HG03354 (cell line): ENCODE results near the gene SMOC2.

Experiments used
- ATAC-seq: cut with Tn5 transposase; IDR thresholded peaks from one replicate; pipeline ENCODE4 v1.9.1; 2021; ENCODE audit warnings: mild to moderate bottlenecking; ENCODE audit not compliant: unreplicated experiment, poor library complexity, severe bottlenecking

The SMOC2 gene

DNA sequence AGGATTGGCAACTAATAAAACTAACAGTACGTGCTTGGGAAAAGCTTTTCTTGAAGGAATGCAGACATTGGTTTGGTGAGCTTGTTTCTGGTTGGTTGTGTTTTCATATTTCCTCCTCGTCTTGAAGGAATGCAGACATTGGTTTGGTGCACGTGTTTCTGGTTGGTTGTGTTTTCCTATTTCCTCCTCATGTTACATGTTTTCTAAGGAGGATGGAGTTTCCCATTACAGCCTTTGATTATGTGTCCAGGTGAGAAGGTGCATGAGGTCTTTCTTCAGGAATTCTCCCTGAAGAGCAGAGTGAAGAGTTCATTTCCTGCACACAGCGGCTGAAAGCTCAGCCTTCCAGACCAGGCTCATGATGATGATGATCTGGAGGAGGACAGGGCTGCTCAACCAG, 190.6 kb downstream of the SMOC2 start:
- ATAC-seq: no peak

DNA sequence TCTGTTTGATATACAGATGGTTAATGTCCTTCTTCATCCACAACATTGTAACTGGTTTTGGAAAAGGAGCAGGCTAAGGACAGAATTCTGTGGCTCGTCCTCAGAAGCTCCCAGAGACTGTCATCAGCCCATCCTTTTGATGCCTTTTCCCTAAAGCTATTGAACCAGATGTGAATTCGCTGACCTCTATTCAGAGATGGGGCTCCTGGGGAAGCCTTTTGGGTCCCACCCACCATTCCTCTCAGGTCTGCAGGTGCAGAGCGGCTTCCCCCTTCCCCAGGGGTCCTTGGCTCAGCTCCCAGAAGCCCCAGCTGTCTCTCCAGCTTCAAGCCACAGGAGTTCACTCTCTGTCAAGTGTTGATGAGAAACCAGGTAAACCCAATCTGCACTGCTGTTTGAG, 191.7 kb downstream of the SMOC2 start:
- no peak for ATAC-seq

DNA sequence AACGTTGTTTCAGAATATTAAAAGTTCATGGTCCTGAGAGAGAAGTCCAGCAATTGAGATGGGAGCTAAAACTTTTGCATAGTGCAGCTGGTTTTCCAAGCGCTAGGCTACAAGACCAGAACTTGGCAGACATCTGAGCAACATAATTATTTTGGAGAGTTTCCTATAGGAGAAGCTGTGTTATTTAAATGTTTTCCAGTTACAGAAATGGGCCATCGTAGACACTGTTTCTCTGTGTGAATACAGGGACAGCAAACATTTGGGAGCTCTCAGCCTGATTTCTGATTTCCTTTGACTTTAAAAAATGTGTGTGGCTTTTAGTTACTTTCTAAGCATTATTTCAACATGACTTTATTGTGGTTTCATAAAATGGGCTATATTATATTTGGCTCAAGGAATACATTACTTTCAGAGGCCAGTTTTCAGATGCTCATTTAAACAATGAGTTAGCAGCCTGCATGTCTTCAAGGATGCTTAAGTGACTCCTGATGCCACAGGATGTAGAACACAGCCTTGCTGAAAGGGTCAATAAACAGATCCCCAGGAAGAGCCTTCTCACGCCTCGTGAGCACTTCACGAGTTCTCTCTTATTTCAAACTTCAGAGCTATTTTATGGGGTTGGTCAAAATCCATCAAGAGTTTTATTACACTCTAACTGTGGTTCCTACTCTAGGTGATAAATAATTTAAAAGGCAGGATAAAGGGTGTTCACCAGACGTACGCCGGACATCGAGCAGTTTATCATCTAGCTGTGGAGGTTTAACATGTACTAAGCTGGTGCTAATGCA, 193.8 kb downstream of the SMOC2 start:
- no peak for ATAC-seq

DNA sequence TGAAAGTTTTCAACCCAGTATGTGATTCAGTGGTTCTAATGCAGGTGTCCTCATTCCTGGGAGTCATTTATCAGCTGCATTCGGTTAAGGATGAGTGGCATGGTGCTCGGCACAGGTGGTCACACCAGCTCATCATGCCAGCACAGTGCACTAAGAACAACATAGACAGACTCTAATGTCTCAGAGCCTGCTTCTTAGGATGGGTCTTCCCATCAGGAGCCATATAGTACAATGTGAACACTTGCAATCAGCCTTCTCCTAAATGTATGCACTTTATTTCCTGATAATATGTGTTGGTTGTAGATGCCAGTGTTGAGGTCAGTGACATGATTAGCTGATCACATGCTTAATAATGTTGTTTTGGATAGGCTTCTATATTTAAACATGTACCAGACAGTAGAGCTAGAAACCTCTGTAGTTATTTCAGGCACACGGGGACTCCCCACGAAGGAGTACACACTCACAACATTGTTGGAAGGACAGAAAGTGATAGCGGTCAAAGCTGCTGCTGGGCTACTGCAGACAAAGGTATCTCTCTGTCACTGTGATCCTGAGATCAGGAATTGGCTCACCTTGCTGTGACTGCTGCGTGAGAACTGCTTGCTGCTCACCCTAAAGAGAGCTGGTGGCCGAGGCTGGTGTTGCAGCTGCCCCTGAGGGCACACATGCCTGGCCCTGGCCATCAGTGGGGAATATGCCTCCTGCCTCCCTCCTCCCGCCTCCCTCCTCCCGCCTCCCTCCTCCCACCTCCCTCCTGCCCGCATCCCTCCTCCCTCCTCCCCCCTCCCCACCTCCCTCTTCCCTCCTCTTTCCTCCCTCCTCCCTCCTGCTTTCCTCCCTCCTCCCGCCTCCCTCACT, 195.4 kb downstream of the SMOC2 start:
- ATAC-seq: no peak

DNA sequence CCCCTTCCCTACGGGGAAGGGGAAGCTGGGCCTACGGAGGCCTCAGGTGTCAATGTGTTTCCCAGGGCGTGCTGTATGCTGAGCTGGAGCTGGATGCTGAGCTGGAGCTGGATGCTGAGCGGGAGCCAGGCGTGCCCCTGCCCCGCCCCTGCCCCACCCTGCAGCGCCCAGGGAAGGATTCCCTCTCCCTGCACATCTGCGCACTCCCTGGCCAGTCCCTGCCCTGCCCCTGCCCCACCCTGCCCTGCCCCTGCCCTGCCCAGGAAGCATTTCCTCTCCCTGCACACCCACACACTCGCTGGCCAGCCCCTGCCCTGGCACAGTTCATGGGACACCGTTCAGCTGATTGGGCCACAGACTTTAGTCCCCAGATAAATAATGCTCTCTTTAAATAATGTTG, 196.8 kb downstream of the SMOC2 start:
- no peak for ATAC-seq

DNA sequence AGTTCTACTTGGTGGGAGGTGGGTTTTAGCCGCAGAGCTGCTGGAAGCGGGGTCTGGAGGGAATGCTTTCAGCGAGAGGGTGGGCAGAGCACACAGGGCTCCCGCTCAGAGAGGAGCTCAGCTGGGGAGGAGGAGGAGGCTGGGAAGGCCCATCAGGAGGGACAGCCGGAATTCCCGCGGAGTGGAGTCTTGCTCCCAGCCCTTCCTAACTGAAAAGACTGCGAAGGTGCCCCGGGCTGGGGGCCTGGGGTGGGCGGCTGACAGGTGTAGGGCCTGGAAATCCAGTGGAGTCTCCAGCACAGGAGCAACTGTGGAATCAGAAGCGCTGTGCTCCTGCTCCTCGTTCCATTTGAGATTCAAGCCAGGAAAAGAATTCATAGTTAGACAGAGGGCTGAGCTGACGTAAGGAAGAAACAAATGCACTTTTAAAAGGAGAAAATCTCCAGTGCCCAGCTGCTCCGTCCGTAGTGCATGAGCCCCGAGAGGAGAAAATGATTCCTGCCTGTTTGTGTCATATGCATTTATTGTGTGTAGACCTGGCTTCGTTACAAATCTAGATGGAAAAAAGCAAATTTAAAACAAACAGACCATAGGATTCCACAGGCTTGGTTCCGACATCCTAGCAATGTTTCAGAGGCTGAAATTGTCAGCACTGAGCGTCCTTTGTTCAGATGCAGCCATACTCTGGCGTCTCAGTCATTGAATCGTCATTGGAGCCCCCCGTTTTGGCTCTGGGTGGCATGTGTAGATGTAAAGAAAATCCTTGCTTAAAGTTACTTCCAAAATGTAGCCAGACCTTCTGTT, 197.7 kb downstream of the SMOC2 start:
- ATAC-seq: no peak

DNA sequence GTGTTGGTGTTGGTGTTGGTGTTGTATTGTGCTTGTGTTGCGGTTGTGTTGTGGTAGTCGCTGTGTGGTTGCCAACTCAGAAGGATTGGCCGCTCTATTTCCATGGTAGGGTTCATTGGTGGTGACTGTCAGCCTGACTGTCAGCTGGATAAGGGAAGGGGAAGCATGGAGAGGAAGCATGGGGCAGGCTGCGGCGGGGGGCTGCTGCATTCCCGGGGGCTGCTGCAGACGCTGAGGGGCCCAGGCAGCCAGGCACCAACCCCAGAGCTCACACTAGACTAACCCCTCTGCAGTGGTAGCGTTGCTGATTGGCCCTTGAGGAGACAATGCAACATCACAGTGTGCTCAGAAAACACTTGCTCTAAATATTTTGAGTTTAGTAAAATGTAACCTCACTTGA, 199.2 kb downstream of the SMOC2 start:
- ATAC-seq: no peak

DNA sequence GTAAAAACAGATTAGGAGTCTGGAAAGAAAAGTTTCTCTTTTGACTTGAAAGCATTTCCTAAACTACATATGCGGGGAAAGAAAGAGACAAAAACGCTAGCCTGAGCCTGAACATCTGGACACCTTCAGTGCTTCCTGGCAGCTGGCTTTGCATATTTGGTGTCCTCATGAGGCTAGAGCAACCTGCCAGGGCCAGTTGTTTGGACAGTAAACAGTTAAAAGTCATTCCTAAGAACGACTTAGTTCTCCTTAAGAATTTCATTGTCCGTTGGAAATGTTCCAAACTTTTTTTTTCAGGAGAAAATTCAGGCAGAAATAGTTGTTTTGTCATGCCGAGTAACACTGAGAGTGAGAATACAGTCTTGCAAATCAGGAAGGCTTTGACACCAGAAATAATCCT, 199.8 kb downstream of the SMOC2 start:
- ATAC-seq: no peak

DNA sequence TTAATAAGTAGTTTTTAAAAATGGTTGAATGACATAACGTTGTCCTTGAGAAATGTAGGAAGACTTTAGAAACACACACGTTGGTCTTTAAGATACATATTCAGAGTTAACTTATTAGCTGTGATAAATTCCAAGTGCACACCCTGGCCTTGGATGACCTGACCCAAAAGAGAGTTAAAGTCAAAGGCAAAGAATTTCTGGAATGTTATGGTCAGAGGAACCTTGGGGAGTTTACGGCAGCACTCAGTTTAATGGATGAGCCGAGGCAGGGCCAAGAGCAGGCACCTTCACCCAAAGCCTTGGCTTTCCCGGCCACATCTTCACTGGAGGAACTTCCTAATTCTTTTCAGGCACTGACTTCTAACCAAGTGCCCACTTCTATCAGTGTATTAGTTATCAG, 200.5 kb downstream of the SMOC2 start:
- ATAC-seq: no peak

DNA sequence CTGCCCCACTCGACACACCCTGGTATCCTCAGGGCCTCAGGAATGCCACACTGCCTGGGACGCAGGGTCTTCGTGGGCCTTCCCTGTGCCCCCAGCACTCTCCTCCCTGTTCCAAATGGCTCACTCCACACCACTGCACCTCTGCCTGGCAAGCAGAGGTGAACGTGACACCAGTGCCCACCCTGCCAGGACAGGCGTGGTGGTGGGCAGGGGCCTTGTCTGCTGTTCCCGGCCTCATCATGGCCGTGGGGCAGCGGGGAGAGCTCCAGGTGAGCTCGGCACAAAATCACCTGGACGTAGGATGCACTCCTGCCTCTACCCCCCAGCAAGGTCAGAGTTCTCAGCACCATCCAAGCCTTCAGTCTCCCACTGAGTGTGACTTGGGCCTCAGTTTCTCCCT, 202.4 kb downstream of the SMOC2 start:
- ATAC-seq: no peak

DNA sequence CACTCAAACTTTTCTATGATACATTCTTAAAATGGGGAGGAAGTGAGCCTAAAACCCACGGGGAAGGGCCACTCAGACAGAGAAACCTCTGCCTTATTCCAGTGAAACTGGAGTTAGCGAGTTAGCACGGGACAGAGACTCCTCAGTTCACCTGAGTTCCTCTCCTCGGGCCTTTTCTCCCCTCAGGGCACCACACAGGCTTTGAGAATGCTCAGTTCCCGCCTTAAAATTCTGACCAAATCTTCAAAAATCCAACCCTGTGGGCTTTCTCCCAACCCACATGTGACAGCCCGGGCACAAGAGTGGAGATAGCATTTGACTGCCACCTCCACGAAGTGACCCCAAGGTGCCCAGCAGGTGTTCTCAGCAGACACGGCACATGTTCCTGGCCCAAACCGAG, 204.3 kb downstream of the SMOC2 start:
- no peak for ATAC-seq

DNA sequence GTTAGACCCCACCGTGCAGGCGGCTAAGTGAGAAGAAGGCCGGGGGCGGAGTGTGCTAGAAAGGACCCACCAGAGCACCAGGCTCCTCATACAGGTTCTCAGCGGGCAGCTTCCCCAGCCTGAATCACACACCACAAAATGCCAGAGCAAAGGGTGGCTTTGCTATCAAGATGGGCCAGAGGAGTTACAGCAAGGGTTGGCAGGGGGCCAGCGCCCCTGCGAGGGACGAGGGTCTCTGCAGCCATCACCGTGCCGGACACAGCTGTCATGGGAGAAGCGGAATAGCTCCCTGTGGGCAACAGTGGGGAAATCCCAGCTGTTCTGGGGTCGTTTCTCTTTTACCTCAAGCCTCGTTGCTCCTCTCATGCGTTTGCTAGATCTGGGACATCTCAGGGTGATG, 206.3 kb downstream of the SMOC2 start:
- ATAC-seq: no peak

DNA sequence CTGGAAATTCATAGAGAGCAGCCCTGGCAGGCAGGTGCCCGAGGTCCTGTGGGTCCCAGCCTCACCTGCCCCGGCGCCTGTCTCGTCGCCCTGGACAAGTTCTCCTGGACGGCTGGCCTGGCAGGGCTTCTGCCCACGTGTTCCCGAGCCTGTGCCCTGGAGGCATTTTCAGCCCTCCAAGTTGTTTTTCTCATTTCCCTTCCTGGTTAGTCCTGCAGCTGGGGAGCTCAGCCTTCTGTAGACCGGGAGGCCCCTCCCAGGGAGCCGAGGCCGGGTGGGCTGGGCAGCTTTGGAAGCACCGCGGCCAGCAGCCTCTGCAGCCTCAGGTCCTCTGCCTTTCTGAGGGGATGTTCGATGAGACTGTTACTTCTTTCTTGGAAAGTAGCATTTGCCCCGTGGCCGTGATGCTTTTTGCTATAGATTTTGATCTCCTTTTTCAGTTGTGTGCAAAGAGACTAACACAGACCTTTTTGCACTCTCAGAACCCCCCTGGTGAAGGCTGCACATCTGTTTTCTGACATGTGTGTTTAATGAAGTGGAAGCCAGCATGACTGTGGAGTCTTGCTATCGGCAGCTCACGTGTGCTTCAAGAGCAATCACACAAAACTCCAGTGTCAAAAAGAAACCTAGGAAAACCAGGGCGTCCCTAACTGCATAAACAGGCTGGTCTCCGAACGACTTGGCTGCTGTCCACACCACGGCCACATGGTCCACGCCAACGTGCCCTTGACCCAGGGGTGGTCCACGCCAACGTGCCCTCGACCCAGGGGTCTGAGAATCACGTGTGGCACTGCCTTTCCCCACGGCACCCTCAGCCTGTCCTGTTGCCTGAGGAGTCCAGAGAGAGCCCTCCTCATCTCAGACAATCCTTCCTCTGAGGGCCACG, 207.5 kb downstream of the SMOC2 start:
- no peak for ATAC-seq

DNA sequence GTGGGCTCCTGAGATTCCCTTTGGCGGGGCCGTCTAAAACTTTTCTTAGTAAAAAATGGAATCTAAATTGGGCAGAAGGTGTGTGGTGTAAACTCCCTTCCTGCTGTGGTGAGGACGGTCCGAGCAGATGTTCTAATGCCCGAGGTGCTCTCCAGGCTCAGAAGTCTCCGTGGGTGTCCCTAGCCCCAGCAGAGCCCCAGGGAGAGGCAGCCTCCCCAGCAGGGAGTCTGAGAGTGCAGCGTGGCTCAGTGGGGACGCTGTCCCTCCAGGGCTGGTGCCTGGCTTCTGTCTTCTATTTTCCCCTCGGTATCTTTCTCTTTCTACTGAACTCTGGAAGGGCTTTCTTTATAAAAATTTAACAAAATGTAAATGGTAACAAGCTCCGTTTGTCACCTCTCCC, 208.2 kb downstream of the SMOC2 start:
- ATAC-seq: no peak

DNA sequence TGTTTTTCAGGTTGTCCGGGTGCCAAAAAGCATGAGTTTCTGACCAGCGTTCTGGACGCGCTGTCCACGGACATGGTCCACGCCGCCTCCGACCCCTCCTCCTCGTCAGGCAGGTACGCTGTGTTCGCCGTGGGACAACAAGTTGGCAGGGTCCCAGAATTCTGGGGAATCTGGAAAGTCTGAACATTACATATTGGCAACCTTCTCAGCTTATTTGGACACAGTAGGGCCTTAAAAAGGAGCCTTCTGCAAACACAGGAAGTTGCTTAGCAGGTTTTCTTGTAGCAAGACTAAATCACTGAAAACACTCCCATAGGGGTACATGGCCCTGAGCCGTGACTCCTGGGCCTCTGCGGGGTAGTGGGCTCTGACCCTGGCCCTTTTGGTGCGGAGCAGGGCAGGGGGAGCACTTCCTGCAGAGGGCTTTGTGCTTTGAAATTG, 209.7 kb downstream of the SMOC2 start:
- ATAC-seq: no peak

DNA sequence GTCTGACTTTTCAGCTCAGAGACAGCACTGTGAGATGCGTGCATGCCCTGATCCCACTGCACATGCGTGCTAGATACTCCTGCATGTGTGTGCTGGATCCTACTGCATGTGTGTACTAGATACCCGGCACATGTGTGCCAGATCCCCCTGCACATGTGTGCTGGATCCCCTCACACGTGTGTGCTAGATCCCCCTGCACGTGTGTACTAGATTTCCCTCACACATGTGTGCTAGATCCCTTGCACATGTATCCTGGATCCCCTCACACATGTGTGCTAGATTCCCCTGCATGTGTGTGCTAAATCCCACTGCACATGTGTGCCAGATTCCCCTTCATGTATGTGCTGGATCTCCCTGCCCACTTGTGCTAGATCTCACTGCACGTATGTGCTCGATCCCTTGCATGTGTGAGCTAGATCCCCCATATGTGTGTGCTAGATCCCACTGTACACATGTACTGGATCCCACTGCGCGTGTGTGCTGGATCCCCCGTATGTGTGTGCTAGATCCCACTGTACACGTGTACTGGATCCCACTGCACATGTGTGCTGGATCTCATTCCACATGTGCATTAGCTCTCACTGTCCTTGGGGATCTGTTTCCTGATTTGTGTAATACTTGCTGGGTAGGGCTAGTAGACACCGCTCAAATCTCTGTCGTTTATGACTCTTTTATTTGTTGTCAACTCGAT, 214.6 kb downstream of the SMOC2 start:
- no peak for ATAC-seq

DNA sequence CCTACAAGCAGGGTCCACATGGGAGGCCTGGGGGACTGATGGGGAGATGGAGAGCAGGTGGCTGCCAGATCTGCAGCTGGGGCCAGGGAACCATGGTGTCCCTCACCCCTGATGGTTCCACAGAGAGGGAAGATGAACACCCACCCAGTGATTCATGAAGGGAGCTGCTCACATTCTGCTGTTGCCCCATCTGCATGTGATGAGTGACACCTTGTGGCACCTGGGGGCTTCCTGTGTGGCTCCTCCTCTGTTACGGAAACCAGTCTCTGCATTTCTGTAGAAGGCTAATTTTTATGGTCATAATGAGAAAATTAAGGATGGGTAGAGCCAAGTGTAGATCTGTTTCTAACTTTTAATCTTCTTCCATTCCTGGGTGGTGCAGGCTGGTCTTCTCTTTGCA, 217.1 kb downstream of the SMOC2 start:
- no peak for ATAC-seq

DNA sequence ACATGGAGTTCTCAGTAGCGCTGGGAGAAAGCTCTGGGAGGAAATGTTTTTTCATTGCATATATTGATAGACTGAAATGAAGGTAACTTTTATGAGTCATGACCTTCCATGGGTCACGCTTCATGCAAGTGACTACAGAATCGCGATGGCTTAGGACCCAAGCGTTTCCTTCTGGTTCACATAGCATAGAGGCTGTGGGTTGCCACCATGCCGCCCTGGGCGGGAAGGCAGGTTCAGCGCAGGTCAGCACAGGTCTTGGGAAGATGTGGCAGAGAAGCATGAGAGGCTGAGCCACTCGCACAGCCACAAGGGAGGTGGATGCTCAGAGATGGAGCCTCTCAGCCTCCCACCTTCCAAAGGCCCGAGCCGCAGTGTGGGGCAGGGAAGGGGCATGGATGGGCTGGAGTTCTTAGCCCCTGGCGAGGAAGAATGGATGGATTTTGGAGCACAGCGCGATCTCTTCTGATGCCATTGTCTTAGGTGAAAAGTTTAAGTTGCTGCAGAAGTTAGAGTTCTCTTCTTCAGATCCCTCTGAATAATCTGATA, 219.5 kb downstream of the SMOC2 start:
- ATAC-seq: no peak
